AG04449 (cell line): ENCODE data around the gene CREB3L2.

Experiments used
- CTCF ChIA-PET: fragments of 350-600 bp; formaldehyde crosslinking; extraction: SDS; loops from one replicate; lab custom pipeline; 2021; ENCODE audit warnings: antibody characterized with exemption; lab: Yijun Ruan, JAX
- POLR2A ChIA-PET: fragments of 400-600, 350-600 bp; formaldehyde crosslinking; extraction: SDS; loops from one replicate; lab custom pipeline; 2020; ENCODE audit warnings: antibody characterized with exemption, inconsistent platforms; lab: Yijun Ruan, JAX
- DNase-seq: peaks from one replicate; pipeline ENCODE4 v3.0.0-alpha.2; 2010; ENCODE audit warnings: low read depth, low spot score
- H3K4me3 ChIP-seq: 2 replicates; pipeline ENCODE4 v1.5.1; 2011; ENCODE audit warnings: low read depth, mild to moderate bottlenecking, control low read depth, low read length
- TF ChIP-seq, protein P1 (sequence below): IDR thresholded peaks from one replicate; pipeline ENCODE4 v1.5.1; 2011; ENCODE audit warnings: mild to moderate bottlenecking, moderate library complexity, low read length, control low read depth, inconsistent platforms; ENCODE audit not compliant: insufficient read depth; ENCODE audit errors: missing control alignments

CREB3L2 gene

DNA sequence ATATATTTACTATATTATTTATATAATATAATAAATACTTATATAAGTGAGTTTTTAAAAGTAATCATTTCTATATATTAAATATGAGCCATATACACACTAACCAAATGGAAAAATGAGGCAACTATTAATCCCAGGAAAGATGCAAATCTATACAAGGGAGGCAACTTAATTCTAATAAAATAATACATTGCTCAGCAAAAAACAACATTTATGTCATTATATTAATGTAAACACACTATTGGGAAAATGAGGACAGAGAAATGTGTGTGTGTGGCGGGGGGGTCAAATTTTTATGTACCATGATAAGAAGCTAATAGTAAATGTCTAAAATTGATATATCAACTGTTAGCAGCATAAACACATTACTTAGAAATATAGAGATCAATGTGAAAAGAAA, 131.8 kb downstream of the CREB3L2 start:
- POLR2A ChIA-PET, result no interaction called here
- CTCF ChIA-PET, result interaction anchor here (0.6 to 1.3 kb wide), 2 partner anchors 9 to 214 kb away, joined by 3 to 4 read pairs; no protein-coding TSS in a partner anchor
- no peak for DNase-seq
- TF ChIP-seq, protein P1, sequence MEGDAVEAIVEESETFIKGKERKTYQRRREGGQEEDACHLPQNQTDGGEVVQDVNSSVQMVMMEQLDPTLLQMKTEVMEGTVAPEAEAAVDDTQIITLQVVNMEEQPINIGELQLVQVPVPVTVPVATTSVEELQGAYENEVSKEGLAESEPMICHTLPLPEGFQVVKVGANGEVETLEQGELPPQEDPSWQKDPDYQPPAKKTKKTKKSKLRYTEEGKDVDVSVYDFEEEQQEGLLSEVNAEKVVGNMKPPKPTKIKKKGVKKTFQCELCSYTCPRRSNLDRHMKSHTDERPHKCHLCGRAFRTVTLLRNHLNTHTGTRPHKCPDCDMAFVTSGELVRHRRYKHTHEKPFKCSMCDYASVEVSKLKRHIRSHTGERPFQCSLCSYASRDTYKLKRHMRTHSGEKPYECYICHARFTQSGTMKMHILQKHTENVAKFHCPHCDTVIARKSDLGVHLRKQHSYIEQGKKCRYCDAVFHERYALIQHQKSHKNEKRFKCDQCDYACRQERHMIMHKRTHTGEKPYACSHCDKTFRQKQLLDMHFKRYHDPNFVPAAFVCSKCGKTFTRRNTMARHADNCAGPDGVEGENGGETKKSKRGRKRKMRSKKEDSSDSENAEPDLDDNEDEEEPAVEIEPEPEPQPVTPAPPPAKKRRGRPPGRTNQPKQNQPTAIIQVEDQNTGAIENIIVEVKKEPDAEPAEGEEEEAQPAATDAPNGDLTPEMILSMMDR, result no peak
- H3K4me3 ChIP-seq, result no peak overlapping the region

DNA sequence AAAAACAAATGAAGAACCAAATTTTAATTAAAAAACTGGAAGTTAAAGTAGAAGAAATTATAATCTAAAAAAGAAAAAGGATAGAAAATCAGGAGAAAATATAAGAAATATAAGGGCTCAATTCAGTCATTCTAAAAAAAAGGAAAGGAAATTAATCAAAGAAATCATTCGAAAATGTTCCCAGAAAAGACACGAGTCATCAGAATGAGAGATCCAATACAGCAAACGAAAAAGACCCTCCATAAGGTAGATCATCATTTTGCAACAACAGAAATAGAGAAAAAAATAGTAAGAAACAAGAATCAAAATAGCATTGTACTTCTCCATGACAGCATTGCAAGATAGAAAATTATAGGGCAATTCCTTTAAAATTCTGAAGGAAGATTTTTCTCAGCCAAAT, 132.6 kb downstream of the CREB3L2 start:
- CTCF ChIA-PET, result no interaction called here
- H3K4me3 ChIP-seq, result no peak overlapping the region
- TF ChIP-seq, protein P1, result no peak
- POLR2A ChIA-PET, result interaction anchor here (0.6 kb wide), 1 partner anchor 19 kb away, joined by 3 read pairs; no protein-coding TSS in a partner anchor
- no peak for DNase-seq

DNA sequence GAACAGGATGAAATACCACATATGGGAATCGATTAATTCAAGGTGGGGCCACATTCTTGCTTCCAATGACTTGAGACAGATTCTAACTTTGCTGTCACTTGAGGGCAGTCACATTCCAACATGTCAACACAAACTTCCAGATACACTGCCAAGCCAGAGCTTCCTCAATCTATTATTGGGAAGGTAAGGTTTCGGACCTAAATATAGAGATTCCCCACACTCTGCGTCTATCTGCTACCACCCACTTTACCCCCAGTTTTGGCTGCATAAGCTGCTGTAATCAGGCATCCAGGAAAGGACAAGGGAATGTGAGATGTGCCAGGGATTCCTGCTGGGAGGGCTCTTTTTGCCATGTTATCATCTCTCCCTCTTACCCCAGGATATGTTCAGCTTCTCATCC, 134.6 kb downstream of the CREB3L2 start:
- CTCF ChIA-PET, result interaction anchor here (1.1 to 2.2 kb wide), 4 partner anchors 15 to 211 kb away, joined by 3 to 9 read pairs (median 3); no protein-coding TSS in a partner anchor
- POLR2A ChIA-PET, result no interaction called here
- DNase-seq, result no peak
- TF ChIP-seq, protein P1, result no peak
- no peak overlapping the region for H3K4me3 ChIP-seq

DNA sequence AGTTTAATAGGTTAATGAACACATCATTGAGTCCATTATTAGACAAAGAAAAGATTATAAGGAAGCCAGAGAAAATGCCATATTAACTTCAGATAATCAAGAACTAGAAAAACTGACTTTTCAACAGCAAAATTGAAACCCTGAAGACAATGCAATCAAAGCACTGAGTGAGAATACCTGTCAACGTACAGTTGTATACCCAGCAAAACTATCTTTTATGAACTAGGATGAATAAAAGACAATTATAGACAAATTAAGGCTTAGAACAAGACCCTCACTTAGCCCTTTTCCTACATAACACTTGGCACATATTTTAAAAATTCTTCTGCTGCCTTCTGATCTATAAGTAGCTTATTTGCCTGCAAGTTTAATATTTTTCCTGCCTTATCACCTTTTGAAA, 136.1 kb downstream of the CREB3L2 start:
- no peak overlapping the region for H3K4me3 ChIP-seq
- POLR2A ChIA-PET, result no interaction called here
- TF ChIP-seq, protein P1, result no peak
- DNase-seq, result no peak
- CTCF ChIA-PET, result interaction anchor here (1.0 to 1.4 kb wide), 3 partner anchors 23 to 205 kb away, joined by 3 read pairs; no protein-coding TSS in a partner anchor

DNA sequence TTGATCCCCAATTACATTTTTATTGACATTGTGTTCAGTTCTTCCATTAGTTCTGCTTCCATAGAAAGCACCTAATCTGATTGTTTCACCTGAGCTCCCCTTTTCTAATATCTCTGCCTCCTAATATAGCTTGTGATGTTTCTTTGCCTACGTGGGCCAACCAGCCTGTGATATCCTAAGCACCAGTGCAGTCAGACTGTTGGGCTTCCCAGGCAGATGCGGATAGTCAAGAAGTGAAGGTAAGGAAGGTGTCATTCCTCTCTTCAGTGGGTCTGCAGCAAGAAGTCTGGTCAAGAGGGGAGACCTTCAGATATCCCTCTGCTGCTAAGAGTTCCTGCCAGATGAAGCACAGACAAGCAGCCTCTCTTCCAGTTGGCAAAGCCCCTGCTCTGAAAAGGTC, 138.9 kb downstream of the CREB3L2 start:
- ChIA-PET CTCF (interaction anchor here (1.0 to 1.3 kb wide), 2 partner anchors 140 to 209 kb away, joined by 3 read pairs; no protein-coding TSS in a partner anchor), POLR2A (no interaction called here)
- H3K4me3 ChIP-seq, result no peak overlapping the region
- DNase-seq, result no peak
- TF ChIP-seq, protein P1, result no peak

DNA sequence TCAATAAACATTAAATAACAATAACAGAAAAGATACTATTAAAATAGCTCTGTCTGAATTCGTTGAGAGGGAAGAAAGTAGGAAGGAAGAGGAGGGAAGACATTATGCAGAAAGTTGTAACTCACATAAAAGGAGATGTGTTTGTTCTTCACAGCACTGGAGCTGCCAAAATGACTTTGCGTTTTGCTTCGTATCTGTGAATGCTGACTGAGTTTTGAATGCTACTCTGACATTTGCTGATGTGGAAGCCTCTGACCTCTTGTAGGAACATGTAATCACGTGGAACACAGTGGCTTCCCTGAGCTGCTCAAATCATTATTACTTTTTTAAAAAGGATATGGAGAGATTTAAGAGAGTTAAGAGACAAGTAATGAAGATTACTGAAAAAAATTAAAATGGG, 139.5 kb downstream of the CREB3L2 start:
- TF ChIP-seq, protein P1, result no peak
- DNase-seq, result no peak
- no peak overlapping the region for H3K4me3 ChIP-seq
- POLR2A ChIA-PET, result no interaction called here
- CTCF ChIA-PET, result interaction anchor here (1.0 to 1.3 kb wide), 2 partner anchors 140 to 208 kb away, joined by 3 read pairs; no protein-coding TSS in a partner anchor
